Upper lobe of left lung (tissue), 4 donors: ENCODE measurements around the gene PTPRG.

Experiments
- CTCF ChIP-seq, 6 experiments: fragments of 450-650 bp in 4 of 6; fragments of 200-600 bp in 2 of 6; sonication (generic) in 2 of 6; IDR thresholded peaks; one replicate each; pipeline ENCODE4 v1.5.1; 2016 to 2019; ENCODE audit warnings: antibody characterized with exemption in 6 of 6
- EP300 ChIP-seq, 4 donors: sonication (generic); formaldehyde crosslinking; IDR thresholded peaks; one replicate each; pipeline ENCODE4 v1.5.1; 2017; ENCODE audit warnings: antibody characterized with exemption in 4 of 4, control low read depth in 2 of 4
- POLR2A ChIP-seq, 4 donors: fragments of 450-650 bp; IDR thresholded peaks; one replicate each; pipeline ENCODE4 v1.5.1; 2016 to 2017; ENCODE audit warnings: antibody characterized with exemption in 4 of 4, mild to moderate bottlenecking in 2 of 4

- TF ChIP-seq POLR2A (IDR thresholded peaks at IDR 0.05) (no peak), CTCF (IDR thresholded peaks at IDR 0.05) (no peak), EP300 (IDR thresholded peaks at IDR 0.05) (no peak)
These were observed 623.2 kb downstream of the PTPRG start for GRCh38 chr3:62184559-62184958.
